Germinal center (tissue), 1 donor: ENCODE measurements around the gene HDGFL2.
"Not testable (repeated sequence)": the region's sequence is repeated elsewhere in the genome, so short reads cannot be mapped to it uniquely, and the experiment has no call there.

Experiments used
- DNase-seq: peaks from one replicate; pipeline ENCODE4 v3.0.0; 2012; ENCODE audit warnings: mixed read lengths, low spot score

Gene HDGFL2

GRCh38 chr19:4536798-4537197 is 64.7 kb downstream of the HDGFL2 start:
- DNase-seq, result no peak

DNA sequence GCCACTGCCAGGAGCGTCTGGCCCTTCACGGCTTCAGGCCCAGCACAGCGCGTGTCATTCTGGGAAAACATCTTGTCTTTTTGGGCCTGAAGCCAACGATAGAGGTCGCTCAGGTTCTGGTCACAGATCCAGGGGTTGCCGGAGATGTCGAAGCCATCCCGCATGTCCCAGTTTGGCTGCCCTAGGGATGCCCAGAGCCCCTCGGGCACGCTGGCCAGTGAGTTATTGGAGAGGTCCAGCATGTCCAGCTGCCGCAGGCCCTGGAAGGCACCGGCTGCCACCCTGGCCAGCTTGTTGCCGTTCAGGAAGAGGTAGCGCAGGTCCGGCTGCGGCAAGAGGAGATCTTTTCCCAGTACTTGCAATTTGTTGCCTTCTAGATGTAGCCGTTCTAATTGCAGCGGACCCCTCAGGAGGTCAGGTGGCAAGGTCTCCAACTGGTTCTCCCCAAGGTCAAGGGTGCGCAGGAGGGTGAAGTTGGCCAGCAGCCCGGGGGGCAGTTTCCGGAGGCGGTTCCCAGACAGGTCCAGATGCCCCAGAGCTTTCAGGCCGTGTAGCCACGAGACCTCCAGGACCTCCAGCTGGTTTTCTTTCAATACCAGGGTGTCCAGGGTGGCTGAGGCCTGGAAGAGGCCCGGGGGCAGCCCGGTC is 66.0 kb downstream of the HDGFL2 start:
- DNase-seq, result no peak

GRCh38 chr19:4538601-4538954 is 66.5 kb downstream of the HDGFL2 start:
- no peak for DNase-seq

DNA sequence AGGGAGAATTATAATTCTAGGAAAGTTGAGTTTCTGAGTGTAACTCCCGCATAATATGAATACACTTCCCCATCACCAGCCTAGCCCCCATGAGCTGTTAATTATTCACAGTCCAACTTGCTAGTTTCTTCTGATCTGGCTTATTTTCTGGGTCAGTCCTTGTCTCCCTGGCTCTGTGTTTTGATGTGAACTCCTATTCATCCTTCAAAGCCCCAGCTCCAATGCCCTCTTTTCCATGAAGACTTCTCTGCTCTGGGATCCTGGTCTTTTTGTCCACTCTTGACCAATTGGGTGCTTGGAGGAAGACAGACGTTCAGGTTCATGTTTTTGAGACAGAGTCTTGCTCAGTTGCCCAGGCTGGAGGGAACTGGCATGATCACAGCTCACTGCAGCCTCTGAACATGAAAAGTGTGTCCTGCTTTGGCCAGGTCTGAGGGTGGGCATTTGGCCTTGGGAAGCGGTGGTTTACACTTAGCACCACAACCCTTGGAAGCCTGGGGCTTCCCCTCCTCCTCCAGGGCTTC is 67.1 kb downstream of the HDGFL2 start:
- DNase-seq, result no peak

GRCh38 chr19:4539693-4540581 is 67.8 kb downstream of the HDGFL2 start, which contains the start of gene LRG1:
Gene LRG1 (minus strand): TSS chr19:4540036. CDS start chr19:4540013, 23 bp downstream.
- DNase-seq, result peak; percentile 47

DNA sequence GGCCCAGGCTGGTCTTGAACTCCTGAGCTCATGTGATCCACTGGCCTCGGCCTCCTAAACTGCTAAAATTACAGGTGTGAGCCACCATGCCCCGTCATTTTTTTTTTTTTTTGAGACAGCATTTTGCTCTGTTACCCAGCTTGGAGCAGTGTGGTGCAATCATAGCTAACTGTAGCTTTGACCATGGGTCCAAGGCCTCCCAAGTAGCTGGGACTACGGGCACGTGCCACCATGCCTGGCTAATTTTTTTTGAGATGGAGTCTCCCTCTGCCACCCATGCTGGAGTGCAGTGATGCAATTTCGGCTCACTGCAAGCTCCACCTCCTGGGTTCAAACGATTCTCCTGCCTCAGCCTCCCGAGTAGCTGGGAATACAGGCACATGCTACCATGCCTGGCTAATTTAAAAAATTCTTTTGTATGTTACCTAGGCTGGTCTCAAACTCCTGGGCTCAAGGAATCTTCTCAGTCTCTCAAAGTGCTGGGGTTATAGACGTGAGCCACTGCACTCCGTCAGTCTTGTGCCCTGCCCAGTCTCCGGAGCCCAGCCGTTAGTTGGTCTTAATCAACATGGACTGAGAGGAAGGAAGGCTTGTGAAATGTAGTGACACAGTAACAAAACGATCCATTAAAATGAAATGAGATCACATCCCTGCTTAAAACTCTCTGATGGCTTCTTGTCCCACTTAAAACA is 69.2 kb downstream of the HDGFL2 start:
- no peak for DNase-seq

GRCh38 chr19:4541806-4542145 is 69.7 kb downstream of the HDGFL2 start:
- not testable (repeated sequence) for DNase-seq

GRCh38 chr19:4542896-4543841 is 71.1 kb downstream of the HDGFL2 start:
- DNase-seq, result no peak

DNA sequence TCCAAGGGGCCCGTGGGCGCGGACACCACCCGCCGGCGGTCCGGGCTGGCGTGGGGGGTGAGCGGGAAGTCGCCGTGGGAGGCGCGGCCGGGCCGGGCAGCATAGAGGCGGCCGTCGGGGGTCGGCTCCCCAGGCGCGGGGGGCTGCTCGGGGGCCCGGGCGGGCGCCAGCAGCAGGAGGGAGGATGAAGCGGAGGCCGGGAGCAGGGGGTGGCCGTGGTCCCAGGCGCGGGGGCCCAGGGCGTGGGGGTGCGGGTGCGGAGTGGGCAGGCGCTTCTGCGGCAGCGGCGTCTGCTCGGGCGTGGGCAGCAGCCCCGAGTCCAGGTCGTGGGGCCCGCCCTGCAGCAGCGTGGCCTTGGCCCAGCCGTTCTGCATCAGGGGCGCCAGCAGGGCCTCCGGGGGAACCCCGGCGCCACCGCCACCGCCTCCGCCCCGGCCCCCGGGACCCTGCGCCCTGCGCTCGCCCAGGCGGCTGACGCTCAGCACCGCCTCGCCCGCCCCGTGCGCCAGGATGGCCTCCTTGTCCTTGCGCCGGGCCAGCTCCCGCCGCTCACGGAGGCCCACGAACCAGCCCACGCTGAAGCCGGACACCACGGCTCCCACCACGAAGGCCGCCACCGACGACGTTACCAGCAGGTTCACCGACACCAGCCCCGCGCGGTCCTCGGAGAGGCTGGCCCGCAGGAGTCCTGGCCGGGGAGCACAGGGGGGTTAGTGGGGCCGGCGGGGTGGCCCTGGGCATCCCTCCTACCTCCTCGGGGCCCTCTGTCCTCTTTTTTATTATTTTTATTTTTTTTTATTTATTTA is 71.9 kb downstream of the HDGFL2 start:
- DNase-seq, result no peak

DNA sequence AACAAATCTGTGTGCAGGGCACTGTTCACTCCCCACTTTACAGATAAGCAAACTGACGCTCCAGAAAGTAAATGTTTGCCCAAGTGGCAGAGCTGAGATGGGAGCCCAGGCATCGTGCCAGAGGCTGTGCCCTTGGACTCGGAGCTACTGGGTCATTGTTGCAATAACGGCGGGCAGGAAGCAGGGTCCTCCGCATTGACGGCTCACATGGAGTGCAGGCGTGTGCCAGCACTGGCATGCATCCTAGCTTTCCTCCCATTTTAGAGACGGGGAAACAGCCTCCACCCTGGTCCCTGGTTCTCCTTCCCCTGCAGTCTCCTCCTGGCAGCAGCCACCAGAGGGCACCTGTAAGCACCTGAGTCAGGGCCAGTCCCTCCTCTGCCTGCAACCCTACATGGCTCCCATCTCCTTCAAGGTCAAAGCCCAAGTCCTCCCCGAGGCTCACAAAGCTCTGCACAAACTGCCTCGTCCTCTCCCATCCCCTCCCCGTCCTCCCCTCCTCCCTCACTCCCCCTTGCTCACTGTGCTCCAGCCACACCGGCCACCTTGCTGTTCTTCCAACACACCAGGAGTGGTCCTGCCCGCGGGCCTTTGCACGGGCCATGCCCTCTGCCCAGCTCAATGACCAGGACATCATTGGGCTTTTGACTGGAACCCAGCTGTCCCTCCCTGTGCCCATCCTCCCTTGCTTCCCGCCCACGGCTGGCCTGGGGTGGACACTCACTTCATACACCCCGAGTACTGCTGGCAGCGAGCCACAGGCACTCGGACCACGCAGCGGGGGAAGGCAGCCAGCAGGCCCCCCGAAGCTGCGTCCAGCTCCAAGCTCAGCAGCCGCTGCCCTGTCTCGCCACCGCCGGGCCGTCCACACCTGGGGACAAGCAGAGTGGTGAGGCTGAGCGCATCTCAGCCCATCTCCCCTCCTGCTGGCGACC is 75.5 kb downstream of the HDGFL2 start:
- no peak for DNase-seq

DNA sequence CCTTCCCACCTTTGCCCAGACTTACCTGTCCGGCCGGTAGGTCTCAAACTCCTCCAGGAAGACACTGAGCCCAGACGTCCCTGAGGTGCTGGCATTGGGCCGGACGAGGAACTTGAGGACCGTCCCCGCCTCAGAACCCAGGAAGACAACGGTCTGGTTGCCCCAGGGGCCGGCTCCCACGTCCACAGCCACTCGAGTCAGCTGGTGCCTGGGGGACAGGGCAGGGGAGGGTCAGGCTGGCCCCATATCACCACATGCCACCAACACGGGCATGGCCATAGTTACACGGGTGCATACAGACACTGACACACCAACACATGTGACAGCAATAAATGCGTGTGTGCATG is 76.1 kb downstream of the HDGFL2 start:
- no peak for DNase-seq

- no peak for DNase-seq
Measured at GRCh38 chr19:4550018-4550417, 77.9 kb downstream of the HDGFL2 start.

DNA sequence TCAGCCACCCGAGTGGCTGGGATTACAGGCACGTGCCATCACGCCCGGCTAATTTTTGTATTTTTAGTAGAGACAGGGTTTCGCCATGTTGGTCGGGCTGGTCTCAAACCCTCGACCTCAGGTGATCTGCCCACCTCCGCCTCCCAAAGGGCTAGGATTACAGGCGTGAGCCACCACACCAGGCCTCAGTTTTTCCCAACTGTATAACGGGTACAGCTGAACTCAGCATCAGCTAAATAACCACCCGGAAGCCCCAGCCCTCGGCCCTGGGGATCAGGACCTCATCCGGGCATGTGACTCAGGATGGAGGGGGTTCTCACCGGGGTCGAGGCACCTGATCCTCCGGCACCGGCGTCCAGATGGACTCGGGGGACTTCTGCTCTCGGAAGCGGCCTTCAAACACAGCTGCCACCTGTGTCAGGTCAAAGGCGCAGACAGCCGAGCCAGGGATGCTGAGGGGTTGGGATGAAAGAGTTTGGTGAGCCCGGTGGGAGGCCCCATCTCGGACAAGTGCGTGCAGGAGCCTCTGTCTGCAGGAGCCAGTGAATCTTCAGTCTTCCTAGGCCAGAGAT is 78.5 kb downstream of the HDGFL2 start:
- no peak for DNase-seq
